Measurements from ENCODE around the gene ERRFI1.
A peak's percentile ranks its signal among the peaks of the same experiment; 100 is the strongest.

The ERRFI1 gene

DNA sequence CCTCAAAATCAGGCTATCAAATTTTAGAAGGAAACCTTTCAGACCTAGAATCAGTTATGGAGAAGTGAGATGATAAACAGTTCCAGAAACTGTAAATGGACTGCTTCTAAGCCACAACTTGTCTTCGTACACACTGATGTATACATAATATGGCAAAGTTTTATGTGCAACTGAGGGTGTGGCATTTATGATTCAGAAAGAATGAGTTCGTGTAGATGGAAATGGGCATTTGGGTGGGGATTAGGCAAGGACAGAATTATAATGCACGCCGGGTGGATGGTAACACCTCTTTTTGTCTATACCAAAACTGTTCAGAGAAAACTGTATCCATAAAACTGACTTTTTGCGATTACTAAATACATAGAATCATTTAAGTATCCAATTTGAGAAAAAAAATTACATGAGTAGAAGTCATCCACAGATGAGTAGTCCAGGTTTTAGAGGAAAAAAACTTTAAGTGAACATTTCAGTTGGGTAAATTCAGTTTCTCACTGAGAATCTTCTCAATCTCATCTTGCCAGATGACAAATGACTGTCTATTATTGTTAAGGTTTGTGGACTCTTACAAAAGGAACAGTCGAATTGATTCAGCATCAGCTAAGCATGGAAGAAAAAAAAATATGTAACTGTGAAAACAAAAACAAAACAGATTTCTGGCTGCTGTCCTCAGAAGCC, 22.5 kb downstream of the ERRFI1 start:
- DNase-seq: no peak

DNA sequence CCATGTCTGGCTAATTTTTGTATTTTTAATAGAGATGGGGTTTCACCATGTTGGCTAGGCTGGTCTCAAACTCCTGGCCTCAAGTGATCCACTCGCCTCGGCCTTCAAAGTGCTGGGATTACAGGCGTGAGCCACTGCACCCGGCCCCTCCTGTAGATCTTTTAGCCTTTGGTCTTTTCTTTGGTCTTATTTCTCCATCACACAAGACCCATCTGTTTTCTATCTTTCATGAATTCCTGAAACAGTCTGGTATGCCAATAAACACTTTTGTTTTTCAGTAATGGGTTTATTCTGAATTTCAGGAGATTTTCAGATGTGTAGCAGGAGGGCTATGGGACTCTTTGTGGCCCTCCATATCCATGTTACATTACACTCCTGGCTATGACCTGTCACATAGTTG, 23.2 kb downstream of the ERRFI1 start:
- no peak for DNase-seq

DNA sequence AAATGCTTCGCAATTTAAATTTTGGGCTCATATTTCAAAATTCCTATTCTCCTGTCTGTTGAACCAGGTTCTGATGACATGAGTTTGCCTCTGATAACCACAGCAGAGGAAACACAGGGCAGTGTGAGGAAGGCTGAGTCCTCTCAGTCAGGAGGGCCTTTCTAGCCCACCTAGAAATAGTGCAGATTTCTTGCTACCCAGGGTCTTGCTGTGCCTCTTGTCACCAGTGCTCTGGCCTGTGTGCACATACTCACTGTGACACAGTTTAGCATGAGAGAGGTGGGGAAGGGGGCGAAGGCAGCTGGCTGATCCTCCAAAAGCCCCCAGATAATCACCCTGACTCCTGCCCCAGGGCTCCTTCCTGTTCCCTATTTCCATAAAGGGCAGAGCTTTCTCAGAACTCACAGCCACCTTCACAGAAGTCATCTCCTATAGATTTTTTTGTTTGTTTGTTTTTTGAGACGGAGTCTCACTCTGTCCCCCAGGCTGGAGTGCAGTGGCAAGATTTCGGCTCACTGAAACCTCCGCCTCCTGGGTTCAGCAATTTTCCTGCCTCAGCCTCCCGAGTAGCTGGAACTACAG, 23.7 kb downstream of the ERRFI1 start:
- DNase-seq: no peak

DNA sequence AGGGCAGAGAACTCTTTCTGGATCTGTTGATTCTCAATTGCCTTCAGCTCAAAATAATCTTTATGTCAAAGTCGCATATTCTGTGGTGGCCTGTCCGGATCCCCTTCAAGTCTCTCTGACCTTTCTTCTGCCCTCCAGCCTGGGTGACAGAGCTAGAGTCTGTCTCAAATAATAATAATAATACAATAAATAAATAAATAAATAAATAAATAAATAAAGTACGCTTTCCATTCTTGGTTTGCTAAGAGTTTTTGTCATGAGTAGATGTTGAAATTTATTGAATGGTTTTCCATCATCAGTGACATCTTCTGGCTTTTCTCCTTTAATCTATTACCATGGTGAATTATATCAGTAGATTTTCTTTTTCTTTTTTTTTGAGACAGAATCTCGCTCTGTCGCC, 30.7 kb downstream of the ERRFI1 start:
- DNase-seq: no peak

DNA sequence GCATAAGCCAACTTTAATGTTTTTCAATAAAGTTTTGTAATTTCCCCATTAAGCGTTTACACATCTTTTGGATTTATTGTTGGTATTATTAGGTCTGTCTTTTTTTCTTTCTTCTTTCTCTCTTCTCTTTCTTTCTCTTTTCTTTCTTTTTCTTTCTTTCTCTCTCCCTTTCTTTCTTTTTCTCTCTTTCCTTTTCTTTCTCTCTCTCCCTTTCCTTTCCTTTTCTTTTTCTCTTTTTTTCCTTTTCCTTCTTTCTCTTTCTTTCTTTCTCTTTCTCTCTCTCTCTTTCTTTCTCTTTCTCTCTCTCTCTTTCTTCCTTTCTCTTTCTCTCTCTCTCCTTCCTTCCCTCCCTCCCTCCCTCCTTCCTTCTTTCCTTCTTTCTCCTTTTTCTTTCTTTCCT, 31.3 kb downstream of the ERRFI1 start:
- DNase-seq: no peak

DNA sequence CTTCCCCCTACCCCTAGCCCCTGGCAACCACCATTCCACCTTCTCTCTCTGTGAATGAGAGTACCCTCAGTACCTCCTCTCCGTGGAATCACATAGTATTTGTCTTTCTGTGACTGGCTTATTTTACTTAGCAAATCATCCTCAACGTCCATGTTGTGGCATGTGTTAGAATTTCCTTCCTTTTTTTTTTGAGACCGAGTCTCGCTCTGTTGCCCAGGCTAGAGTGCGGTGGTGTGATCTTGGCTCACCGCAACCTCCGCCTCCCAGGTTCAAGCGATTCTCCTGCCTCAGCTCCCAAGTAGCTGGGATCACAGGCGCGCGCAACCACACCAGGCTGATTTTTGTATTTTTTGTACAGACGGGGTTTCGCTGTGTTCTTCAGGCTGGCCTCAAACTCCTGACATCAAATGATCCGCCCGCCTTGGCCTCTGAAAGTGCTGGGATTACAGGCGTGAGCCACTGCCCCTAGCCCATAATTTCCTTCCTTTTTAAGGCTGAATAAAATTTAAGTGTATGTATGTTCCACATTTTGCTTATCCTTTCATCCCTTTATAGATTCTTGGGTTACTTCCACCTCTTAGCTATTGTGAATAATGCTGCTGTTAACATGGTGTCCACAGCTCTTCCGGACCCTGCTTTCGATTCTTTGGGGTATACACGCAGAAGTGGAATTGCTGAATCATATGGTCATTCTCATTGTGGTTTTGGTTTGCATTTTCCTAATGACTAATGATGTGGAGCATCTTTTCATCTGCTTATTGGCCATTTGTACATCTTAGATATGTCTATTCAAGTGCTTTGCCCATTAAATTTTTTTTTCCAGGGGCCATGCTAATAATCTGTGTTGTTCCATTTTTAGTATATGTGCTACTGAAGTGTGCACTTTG, 32.3 kb downstream of the ERRFI1 start:
- DNase-seq: no peak

DNA sequence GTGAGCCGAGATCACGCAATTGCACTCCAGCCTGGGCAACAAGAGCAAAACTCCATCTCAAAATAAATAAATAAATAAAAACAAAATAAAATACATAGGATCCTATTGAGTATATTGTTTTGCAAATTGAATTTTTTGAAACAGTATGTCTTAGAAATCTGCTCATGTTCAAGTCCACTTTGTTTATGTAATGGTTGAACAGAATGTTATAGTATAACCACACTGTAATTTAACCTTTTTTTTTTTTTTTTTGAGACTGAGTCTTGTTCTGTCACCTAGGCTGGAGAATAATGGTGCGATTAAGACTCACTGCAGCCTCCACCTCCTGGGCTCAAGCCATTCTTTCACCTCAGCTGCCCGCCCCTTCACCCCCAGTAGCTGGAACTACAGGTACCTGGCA, 33.2 kb downstream of the ERRFI1 start:
- no peak for DNase-seq

DNA sequence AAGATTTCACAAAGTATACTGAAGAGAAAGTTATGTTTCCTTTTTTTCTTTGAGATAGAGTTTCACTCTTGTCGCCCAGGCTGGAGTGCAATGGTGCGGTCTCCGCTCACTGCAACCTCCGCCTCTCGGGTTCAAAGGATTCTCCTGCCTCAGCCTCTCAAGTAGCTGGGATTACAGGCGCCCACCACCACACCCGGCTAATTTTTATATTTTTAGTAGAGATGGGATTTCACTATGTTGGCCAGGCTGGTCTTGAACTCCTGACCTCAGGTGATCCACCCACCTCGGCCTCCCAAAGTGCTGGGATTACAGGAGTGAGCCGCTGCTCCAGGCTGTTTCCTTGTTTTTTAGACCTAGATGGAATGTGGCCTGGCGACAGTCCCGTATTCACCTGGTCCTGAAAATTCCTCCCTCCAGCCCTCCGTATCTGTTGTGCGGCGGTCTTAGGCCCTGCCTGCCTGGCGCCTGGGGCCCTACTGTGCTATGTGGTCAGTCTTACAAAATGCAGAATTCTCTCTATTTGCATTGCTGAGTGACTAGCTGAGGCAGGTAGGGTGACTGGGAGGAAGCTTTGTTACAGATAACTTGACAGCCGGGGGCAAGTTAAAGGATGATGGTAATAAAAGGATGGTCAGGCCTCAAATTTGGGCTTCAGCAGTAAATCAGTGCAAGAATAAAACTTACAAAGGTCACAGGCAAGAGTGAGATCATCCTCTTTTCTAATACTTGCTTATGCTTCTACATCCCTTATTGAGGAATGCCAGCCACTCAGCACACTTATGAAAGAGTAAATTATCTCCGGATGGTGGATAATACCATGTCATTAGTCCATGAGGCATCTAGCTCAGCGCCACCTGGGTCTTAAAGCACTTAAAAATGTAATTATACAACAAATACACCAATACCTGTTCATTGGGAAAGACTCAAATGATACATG, 34.3 kb downstream of the ERRFI1 start:
- no peak for DNase-seq

DNA sequence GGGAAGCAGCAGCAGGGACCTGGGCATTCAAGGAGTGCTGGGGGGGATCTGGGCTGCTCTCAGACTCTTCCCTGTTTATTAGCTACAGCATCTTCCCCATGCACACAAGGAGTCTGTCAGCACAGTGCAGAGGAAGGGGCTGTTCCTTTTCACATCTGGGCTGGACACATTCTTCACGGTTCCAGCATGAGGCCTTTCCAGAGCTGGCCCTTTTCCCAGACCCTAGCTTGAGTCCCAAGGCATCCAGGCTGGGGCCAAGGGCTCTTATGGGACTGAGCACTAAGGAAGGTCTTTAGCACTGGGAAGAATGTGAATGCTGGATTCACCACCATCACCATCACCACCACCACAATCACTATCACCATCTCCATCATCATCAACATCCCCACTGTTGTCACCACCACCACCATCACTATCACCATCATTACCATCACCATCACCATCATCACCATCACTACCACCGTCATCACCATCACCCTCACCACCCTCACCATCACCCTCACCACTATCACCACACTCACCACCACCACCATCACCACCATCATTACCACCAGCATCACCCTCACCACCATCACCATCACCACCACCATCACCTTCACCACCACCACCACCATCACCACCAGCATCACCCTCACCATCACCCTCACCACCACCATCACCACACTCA, 36.2 kb downstream of the ERRFI1 start:
- no peak for DNase-seq

DNA sequence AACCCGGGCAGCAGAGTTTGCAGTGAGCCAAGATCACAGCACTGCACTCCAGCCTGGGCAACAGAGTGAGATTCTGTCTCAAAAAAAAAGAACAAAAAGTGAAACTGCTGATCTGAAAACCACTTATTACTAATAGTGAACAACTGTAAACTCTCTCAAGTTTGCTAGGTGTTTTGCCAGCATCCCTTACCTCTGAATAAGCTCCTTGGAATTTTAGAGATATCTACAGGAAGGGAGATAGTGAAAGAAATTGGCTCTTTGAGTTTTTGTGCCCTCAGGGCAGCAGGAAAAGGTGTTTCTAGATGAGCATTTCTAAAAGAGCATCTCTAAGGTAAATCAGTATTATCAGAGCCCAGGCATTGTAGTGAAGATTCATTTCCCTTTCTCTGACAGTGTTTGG, 37.5 kb downstream of the ERRFI1 start:
- no peak for DNase-seq

DNA sequence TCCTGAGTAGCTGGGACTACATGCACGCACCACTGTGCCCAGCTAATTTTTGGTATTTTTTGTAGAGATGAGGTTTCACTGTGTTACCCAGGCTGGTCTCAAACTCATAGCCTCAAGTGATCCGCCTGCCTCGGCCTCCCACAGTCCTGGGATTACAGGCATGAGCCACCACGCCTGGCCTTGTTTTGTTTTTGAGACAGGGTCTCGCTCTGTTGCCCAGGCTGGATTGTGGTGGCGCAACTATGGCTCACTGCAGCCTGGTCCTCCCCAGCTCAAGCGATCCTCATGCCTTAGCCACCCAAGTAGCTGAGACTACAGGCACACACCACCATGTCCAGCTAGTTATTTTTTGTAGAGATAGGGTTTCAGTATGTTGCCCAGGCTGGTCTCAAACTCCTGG, 38.6 kb downstream of the ERRFI1 start:
- DNase-seq: no peak

DNA sequence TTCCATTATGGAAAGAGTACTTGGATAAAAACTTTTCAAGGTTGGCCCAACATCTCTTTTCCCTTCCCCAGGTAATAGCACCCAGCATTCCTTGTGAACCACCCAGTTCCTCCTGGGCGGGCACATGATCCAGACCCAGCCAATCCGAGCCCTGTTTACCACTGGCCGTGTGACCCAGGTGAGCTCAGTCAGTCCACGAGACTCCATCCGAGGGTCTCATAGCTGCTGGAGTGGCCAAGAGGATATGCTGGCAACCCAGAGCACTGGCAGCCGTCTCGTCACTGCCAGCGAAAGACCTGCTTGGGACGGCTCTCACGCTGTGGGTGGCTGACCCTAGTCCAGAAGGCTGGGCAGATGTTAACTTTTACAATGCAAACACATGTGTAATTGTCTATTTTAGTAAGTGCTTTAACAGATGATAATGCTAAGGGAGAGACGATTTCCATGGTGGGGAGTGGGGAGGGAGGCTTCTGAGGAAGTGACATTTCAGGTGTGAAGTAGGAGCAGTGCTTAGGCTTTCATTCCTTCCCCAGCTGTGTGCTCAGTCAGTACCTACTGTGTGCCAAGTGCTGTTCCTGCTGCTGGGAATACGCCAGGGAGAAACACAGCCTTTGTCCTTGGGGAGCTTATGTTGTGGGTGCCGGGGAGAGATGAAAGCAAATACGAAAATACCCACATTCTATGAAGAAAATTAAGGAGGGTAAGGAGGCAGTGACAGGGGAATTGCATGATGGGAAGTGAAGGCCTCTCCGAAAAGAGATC, 40.1 kb downstream of the ERRFI1 start:
- DNase-seq: no peak

DNA sequence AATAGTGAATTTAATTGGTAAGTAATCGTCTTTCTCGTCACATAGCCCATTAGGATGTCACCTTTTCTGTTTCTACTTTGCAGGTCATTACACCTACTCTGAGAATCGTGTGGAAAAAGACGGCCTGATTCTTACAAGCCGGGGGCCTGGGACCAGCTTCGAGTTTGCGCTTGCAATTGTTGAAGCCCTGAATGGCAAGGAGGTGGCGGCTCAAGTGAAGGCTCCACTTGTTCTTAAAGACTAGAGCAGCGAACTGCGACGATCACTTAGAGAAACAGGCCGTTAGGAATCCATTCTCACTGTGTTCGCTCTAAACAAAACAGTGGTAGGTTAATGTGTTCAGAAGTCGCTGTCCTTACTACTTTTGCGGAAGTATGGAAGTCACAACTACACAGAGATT, 41.3 kb downstream of the ERRFI1 start:
- DNase-seq: no peak

DNA sequence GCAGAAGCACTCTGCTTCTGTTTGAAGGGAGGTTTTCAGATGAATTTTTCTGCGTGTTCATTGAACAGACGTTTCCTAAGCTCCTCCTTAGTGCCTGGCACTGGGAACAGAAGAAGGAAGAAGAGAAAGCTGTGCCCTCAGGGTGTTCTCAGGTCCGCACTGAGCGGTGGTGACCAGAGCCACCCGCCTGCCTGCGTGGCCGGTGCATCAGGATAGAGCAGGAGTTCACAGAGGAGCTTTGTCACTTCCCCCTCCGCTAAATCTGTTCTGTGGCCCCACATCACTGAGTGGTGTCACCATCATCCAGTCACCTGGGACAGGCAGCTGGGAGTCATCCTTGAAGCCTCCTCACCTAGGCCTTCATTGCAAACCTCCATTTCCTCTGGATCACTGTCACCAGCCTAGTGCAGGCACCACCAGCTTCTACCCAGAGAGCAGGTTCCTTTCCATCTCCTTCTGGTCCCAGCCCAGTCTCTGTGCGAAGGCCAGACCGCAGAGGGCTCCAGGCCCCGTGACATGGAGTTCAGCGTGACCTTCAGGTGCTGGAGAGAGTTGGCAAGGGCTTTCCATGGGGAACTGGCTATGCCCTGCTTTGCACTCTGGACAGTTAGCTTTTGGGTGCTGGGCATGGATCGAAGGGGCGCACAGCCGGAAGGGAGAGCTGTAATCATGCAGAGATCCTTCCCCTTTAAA, 42.9 kb downstream of the ERRFI1 start:
- DNase-seq: no peak

DNA sequence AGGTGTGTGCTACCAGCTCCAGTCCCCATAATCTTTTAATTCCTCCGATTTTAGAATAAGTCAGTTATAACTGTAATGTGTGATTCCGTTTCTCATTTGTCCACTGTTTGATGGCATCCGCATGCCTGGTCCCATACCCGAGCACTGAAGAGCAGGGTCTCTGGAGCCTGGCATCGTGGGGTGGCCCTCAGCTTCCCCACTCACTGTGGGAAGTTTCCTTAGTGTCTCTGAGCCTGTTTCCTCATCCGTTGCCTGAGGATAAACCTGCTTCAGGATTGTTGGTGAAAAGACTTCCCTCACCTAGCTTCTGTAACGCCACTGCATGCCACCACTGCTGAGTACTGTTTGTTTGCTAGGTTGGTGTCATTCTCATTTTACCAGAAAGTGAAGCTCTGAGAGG, 45.1 kb downstream of the ERRFI1 start:
- no peak for DNase-seq

DNA sequence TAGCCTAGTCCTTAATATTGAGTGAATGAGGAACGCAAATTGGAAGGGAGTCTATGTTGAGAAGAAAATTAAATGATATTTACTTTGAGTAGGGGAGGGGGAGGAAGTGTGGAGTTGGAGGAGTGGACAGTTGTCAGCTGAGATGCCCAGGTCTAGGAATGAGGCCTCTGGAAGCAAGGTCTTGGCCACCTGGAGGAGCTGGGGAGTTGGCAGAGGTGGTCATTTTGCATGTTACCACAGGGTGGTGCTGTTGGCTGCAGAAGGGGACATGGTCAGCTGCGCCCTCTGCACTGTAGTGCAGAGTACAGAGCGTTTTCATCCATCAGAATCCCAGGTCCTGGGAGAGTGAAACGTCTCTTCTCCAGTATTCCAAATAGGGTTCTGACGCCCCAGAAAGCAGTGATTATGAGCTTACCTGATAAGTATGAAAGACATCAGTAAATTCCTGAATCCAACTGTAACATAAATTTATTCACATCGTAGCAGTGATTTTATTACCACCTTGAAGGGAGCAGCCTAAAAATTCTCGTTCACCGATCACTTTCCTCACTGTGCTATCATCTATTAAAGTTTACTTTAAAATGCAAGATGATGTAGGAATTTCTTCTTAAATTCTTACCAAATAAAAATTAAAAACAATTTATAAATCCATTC, 50.8 kb downstream of the ERRFI1 start:
- peak; percentile 5 for DNase-seq

DNA sequence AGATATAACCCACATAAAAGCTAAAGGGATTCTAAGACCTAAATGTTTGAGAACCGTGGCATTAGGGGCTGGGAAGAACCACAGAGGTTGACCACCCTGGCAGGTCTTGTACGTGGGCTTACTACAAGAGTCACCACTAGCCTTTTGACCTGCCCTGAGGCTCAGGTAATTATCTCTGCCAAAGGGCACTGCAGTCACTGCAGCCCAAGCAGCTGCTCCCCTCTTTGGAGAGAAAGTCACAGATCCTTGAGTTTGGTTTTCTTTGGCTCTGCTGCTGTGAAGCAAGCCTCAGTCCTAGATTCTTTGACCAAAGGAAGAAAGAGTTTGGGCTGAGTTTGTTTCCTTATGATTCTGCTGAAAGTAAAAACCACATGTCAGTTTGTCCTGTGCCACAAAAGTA, 53.0 kb downstream of the ERRFI1 start:
- no peak for DNase-seq

DNA sequence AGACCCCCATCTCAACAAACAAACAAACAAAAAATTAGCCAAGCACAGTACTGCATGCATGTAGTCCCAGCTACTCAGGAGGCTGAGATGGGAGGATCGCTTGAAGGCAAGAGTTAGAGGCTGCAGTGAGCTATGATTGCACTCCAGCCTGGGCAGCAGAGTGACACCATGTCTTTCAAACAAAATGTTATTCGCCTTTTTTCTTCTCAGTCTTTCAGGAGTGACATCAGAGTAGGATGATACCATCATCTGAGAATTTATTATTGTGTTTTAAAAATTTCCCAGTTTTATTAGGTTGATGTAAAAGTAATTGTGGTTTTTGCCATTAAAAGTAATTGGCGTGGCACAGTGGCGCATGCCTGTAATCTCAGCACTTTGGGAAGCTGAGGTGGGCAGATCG, 53.8 kb downstream of the ERRFI1 start:
- DNase-seq: no peak

DNA sequence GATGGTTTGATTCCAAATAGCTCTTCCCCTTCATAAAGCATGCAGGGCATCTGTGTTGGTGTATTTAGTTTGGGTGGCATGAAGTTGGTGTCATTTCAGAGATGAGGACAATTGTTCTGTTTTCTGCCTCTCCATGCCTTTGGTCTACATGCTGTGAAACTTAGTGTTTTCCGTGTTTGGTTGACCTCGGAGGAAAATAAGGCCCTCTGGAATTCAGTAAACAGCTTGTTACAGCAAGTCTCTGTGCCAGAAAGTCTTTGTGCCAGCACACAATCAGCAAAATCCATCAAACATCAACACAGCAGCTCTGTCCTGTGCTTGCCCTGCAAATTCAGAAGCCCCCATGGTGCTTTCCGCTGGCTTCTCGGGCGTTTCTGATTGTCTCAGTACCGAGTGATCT, 55.1 kb downstream of the ERRFI1 start:
- DNase-seq: no peak

DNA sequence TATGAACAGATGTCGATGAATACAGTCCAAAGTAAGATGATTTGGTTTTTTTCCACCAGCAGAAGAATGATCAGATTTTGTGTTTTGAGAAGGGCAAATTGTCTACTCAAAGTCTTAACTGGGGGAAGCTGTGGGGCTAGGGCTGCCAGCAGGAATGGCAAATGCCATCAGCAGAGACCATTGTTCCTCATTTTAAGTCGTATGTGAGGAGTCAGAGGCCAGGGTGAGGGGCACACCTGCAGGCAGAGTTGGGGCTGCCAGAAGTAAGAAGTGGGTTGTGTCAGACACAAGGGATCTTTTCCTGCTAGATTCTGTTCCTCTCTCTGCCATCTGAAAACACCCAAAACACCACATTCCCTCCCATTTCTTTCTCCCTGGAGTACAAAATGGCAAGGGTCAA, 55.9 kb downstream of the ERRFI1 start:
- DNase-seq: no peak

DNA sequence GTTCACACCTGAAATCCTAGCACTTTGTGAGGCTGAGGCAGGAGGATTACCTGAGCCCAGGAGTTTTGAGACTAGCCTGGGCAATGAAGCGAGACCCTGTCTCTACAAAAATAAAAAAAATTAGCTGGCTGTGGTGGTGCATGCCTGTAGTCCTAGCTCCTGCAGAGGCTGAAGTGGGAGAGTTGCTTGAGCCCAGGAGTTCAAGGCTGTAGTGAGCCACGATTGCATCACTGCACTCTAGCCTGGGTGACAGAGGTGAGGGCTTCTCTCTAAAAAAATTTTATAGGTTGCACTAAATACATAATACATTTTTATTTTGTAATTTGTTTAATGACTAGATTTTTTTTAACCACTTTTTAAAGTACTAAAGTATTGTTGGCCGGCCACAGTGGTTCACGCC, 58.5 kb downstream of the ERRFI1 start:
- no peak for DNase-seq

Data from GDM1 (cell line).